Neural progenitor cell (in vitro differentiated cells): ENCODE results near the gene TMEM131L. TPM values are rescaled to one million over a fixed set of nuclear protein-coding genes. Genes with fewer than 3 reads are reported as not detected.
"Not testable (repeated sequence)": the region's sequence is repeated elsewhere in the genome, so short reads cannot be mapped to it uniquely, and the experiment has no call there.

ENCODE experiments used
- DNase-seq: peaks from one replicate; pipeline ENCODE4 v3.0.0-alpha.2; 2016; ENCODE audit warnings: low spot score
- H2AFZ ChIP-seq: fragments of 200-600 bp; sonication (generic); replicated peaks from 2 replicates; pipeline ENCODE4 v1.6.1; 2016; ENCODE audit warnings: antibody characterized with exemption
- H3F3A ChIP-seq: fragments of 200-600 bp; sonication (generic); 2 replicates; pipeline ENCODE4 v1.6.1; 2016; ENCODE audit warnings: antibody characterized with exemption, low read depth
- H3K27ac ChIP-seq: fragments of 200-600 bp; sonication (generic); 2 replicates; pipeline ENCODE4 v1.5.1; 2016; ENCODE audit warnings: mild to moderate bottlenecking
- H3K27me3 ChIP-seq: fragments of 200-600 bp; sonication (generic); 2 replicates; pipeline ENCODE4 v1.6.1; 2016; ENCODE audit warnings: mild to moderate bottlenecking, moderate library complexity
- H3K36me3 ChIP-seq: fragments of 200-600 bp; sonication (generic); 2 replicates; pipeline ENCODE4 v1.5.1; 2016
- H3K4me1 ChIP-seq: fragments of 200-600 bp; sonication (generic); 2 replicates; pipeline ENCODE4 v1.6.1; 2016; ENCODE audit warnings: mixed run types
- H3K4me2 ChIP-seq: fragments of 200-600 bp; sonication (generic); 2 replicates; pipeline ENCODE4 v1.6.1; 2016
- H3K4me3 ChIP-seq: fragments of 200-600 bp; sonication (generic); 2 replicates; pipeline ENCODE4 v1.5.1; 2016
- H3K79me2 ChIP-seq: fragments of 200-600 bp; sonication (generic); 2 replicates; pipeline ENCODE4 v1.6.1; 2016; ENCODE audit warnings: low read depth
- H3K9ac ChIP-seq: fragments of 200-600 bp; sonication (generic); 2 replicates; pipeline ENCODE4 v1.6.1; 2016
- H3K9me3 ChIP-seq: fragments of 200-600 bp; sonication (generic); 2 replicates; pipeline ENCODE4 v1.5.1; 2016; ENCODE audit warnings: low read depth
- H4K20me1 ChIP-seq: fragments of 200-600 bp; sonication (generic); 2 replicates; pipeline ENCODE4 v1.6.1; 2016; ENCODE audit warnings: low read depth
- H3K27ac Mint-ChIP-seq: 3 replicates; pipeline ENCODE4 v1.8.0; 2021; ENCODE audit warnings: mixed read lengths
- H3K27me3 Mint-ChIP-seq: 2 replicates; pipeline ENCODE4 v1.8.0; 2022; ENCODE audit warnings: low read depth, mild to moderate bottlenecking, inconsistent platforms, moderate library complexity, mixed read lengths; ENCODE audit not compliant: insufficient read depth
- H3K36me3 Mint-ChIP-seq: 3 replicates; pipeline ENCODE4 v1.8.0; 2021; ENCODE audit warnings: mixed read lengths
- H3K4me1 Mint-ChIP-seq: 3 replicates; pipeline ENCODE4 v1.8.0; 2021; ENCODE audit warnings: mixed read lengths
- H3K4me3 Mint-ChIP-seq: 3 replicates; pipeline ENCODE4 v1.8.0; 2021; ENCODE audit warnings: mild to moderate bottlenecking, moderate library complexity, mixed read lengths
- H3K9me3 Mint-ChIP-seq: 3 replicates; pipeline ENCODE4 v1.8.0; 2020; ENCODE audit warnings: mixed read lengths
- EZH2 ChIP-seq: fragments of 200-600 bp; sonication (generic); IDR thresholded peaks from 2 replicates; pipeline ENCODE4 v1.6.1; 2017; ENCODE audit warnings: antibody characterized with exemption, mild to moderate bottlenecking, moderate library complexity
- EZH2phosphoT487 ChIP-seq: fragments of 200-600 bp; sonication (generic); IDR thresholded peaks from 2 replicates; pipeline ENCODE4 v1.6.1; 2017; ENCODE audit warnings: antibody characterized with exemption
- total RNA-seq: library from RNA; depleted of rRNA; stranded (reverse); fragments of >200 nt; gene quantifications from 2 replicates; pipeline ENCODE4 v1.2.3, GENCODE V29; 2015; ENCODE audit warnings: low replicate concordance
- TF ChIP-seq, protein P1 (sequence below): fragments of 200-600 bp; sonication (generic); IDR thresholded peaks from 2 replicates; pipeline ENCODE4 v1.5.1; 2017; ENCODE audit warnings: antibody characterized with exemption, mild to moderate bottlenecking

Gene TMEM131L
- total RNA-seq, 1 donor from 2014 or later, result 14.8 TPM

DNA sequence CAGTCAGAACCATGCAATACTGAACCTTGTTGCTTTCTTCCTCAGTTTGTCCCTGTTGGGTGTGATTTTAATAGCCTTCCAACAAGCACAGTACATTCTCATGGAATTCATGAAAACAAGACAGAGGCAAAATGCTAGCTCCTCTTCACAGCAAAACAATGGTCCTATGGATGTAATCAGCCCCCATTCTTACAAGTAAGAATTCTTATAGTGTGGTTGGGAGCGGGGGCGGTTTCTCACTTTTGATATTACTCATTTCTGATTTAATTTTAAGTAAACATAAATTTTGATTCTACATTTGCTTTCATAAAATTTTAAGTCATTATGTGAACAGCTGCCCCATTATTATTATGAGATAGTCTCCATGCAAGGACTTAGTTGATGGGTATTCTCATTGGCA lies 137.1 kb downstream of the TMEM131L start:
- Mint-ChIP-seq H3K4me1 (no peaks in the 10 kb centered on the region), H3K9me3 (no peaks in the 10 kb centered on the region), H3K4me3 (no peak overlapping the region), H3K27ac (no peak overlapping the region), H3K36me3 (peaks cover 19% of the 10 kb centered on the region), H3K27me3 (no peaks in the 10 kb centered on the region)
- H3K9me3 ChIP-seq, result no peaks in the 10 kb centered on the region
- H3K36me3 ChIP-seq, result peaks cover 9% of the 10 kb centered on the region
- H3F3A ChIP-seq, result no peaks in the 10 kb centered on the region
- H3K4me1 ChIP-seq, result no peaks in the 10 kb centered on the region
- no peak overlapping the region for H2AFZ ChIP-seq
- no peaks in the 10 kb centered on the region for H4K20me1 ChIP-seq
- H3K79me2 ChIP-seq, result no peaks in the 10 kb centered on the region
- no peak overlapping the region for H3K27ac ChIP-seq
- no peak for DNase-seq
- TF ChIP-seq EZH2phosphoT487 (no peak), EZH2 (no peak)
- TF ChIP-seq, protein P1, sequence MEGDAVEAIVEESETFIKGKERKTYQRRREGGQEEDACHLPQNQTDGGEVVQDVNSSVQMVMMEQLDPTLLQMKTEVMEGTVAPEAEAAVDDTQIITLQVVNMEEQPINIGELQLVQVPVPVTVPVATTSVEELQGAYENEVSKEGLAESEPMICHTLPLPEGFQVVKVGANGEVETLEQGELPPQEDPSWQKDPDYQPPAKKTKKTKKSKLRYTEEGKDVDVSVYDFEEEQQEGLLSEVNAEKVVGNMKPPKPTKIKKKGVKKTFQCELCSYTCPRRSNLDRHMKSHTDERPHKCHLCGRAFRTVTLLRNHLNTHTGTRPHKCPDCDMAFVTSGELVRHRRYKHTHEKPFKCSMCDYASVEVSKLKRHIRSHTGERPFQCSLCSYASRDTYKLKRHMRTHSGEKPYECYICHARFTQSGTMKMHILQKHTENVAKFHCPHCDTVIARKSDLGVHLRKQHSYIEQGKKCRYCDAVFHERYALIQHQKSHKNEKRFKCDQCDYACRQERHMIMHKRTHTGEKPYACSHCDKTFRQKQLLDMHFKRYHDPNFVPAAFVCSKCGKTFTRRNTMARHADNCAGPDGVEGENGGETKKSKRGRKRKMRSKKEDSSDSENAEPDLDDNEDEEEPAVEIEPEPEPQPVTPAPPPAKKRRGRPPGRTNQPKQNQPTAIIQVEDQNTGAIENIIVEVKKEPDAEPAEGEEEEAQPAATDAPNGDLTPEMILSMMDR, result no peak
- H3K27me3 ChIP-seq, result no peaks in the 10 kb centered on the region
- H3K9ac ChIP-seq, result no peak overlapping the region
- no peak overlapping the region for H3K4me2 ChIP-seq
- H3K4me3 ChIP-seq, result no peak overlapping the region

DNA sequence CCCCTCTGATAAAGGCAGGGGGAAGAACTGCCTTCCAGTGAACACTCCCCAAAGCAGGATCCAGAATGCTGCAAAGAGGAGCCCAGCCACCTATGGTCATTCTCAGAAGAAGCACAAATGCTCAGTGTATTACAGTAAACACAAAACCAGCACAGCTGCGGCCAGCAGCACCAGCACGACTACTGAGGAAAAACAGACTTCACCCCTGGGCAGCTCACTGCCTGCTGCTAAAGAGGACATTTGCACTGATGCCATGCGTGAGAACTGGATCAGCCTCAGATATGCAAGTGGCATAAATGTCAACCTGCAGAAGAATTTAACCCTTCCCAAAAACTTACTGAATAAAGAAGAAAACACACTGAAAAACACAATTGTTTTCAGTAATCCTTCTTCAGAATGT lies 137.7 kb downstream of the TMEM131L start:
- Histone ChIP-seq H4K20me1 (no peaks in the 10 kb centered on the region), H3K9ac (no peak overlapping the region), H3K36me3 (peaks cover 9% of the 10 kb centered on the region), H3K9me3 (no peaks in the 10 kb centered on the region), H3K79me2 (no peaks in the 10 kb centered on the region), H3K4me2 (no peak overlapping the region), H3K4me3 (no peak overlapping the region), H3K27ac (no peak overlapping the region), H3K27me3 (no peaks in the 10 kb centered on the region), H3K4me1 (no peaks in the 10 kb centered on the region), H2AFZ (no peak overlapping the region), H3F3A (no peaks in the 10 kb centered on the region)
- H3K27ac Mint-ChIP-seq, result no peak overlapping the region
- H3K27me3 Mint-ChIP-seq, result no peaks in the 10 kb centered on the region
- no peaks in the 10 kb centered on the region for H3K4me1 Mint-ChIP-seq
- no peaks in the 10 kb centered on the region for H3K9me3 Mint-ChIP-seq
- DNase-seq, result no peak
- no peak for TF ChIP-seq EZH2phosphoT487
- TF ChIP-seq EZH2, result no peak
- TF ChIP-seq, protein P1, result no peak
- H3K4me3 Mint-ChIP-seq, result no peak overlapping the region
- H3K36me3 Mint-ChIP-seq, result peaks cover 18% of the 10 kb centered on the region

DNA sequence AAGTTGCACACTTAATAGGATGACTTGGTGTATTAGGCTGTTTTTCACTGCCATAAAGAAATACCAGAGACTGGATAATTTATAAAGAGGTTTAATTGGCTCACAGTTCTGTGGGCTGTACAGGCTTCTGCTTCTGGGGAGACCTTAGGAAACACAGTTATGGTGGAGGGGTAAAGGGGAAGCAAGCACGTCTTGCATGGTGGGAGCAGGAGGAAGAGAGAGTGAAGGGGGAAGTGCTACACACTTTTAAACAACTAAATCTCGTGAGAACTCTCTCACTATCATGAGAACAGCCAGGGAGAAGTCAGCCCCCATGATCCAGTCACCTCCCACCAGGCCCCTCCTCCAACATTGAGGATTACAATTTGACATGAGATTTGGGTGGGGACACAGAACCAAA lies 142.9 kb downstream of the TMEM131L start:
- H3K9ac ChIP-seq, H3K79me2 ChIP-seq, H3K4me2 ChIP-seq, H3K4me3 ChIP-seq, H3K27ac ChIP-seq, H3K4me1 ChIP-seq, H2AFZ ChIP-seq, H3K9me3 ChIP-seq, H3K27ac Mint-ChIP-seq, H3K36me3 ChIP-seq, DNase-seq, H3K4me3 Mint-ChIP-seq, H3K4me1 Mint-ChIP-seq, H3K27me3 Mint-ChIP-seq, H3K9me3 Mint-ChIP-seq, H4K20me1 ChIP-seq, H3K27me3 ChIP-seq, H3F3A ChIP-seq: not testable (repeated sequence)
- H3K36me3 Mint-ChIP-seq, result peaks cover 29% of the 10 kb centered on the region

DNA sequence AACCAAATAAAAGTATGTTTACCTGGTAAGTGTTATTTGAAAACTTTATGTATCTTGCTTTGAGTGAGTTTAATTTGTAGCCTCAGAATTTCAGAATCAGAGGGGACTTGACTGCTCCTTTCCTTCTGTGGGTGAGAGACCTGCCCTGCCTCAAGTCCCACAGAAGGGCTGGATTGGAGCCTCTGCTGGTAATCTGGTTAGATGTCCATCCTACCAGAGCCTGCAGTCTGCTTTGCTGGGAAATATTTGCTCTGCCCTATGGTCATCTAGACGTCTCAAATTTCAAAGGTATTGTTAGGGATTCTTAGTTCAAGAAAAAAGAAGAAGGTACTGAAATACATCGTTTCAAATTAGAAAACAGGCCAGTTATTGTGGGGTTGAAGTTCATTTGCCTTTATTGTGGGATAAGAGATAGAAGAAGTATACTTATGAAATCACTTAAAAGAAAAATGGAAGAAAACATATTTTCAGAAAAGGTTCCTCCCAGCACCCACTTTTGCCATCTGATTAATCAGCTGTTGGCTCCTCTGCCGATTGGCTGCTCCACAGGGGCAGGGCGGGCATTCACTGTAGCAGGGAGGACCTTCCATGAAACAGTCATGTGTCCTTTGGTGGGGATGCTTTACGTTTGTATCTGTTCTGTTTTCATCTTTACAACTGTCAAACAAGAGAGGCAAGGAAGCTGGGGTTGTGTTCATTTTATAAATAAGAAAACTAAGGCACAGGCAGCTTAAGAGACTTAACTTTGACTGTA lies 144.6 kb downstream of the TMEM131L start:
- peaks cover 35% of the 10 kb centered on the region for H3K36me3 Mint-ChIP-seq
- H3K4me1 Mint-ChIP-seq, result no peaks in the 10 kb centered on the region
- no peak overlapping the region for H3K4me3 ChIP-seq
- no peak overlapping the region for H3K9ac ChIP-seq
- no peak overlapping the region for H3K4me3 Mint-ChIP-seq
- H4K20me1 ChIP-seq, result no peaks in the 10 kb centered on the region
- no peak overlapping the region for H2AFZ ChIP-seq
- DNase-seq, result no peak
- H3K4me1 ChIP-seq, result no peaks in the 10 kb centered on the region
- H3K27ac ChIP-seq, result no peak overlapping the region
- no peak overlapping the region for H3K27ac Mint-ChIP-seq
- no peaks in the 10 kb centered on the region for H3K27me3 Mint-ChIP-seq
- no peaks in the 10 kb centered on the region for H3F3A ChIP-seq
- H3K27me3 ChIP-seq, result no peaks in the 10 kb centered on the region
- H3K36me3 ChIP-seq, result peaks cover 6% of the 10 kb centered on the region
- TF ChIP-seq EZH2phosphoT487 (no peak), EZH2 (no peak)
- TF ChIP-seq, protein P1, result no peak
- no peaks in the 10 kb centered on the region for H3K9me3 ChIP-seq
- no peaks in the 10 kb centered on the region for H3K79me2 ChIP-seq
- H3K4me2 ChIP-seq, result no peak overlapping the region
- peaks cover 3% of the 10 kb centered on the region for H3K9me3 Mint-ChIP-seq
